ENCODE data around the gene CRYBG1. TPM values are rescaled to one million over a fixed set of nuclear protein-coding genes. Genes with fewer than 3 reads are reported as not detected.
A peak's percentile ranks its signal among the peaks of the same experiment; 100 is the strongest.

The CRYBG1 gene
- total RNA-seq, 1 experiment from 2014 or later: not detected

- in situ Hi-C loops (cut with HindIII; ENCODE audit: low sequenced_read_pairs): no loop called here
- DNase-seq (ENCODE audit: low spot score): peak; percentile 4
Observed at GRCh38 chr6:106609699-106610098, 249.2 kb downstream of the CRYBG1 start.

DNA sequence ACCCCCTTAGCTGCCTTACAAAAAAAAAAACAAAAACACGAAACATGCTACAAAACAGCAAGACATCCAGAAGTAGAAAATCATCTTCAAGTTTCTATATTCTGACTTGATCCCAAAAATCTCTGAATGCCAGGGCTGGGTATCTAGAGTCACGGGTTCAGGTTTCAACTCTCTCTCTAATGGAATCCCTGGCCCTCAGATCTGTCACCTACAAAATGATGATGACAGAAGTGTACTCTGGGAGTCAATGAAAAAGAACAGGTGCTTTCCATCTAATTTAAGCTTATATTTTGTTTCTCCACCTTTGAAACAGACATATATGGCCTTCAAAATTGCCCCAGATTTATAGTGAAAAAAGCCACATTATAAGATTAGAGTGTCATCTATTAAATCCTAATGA is 250.5 kb downstream of the CRYBG1 start:
- in situ Hi-C loops (cut with HindIII; ENCODE audit: low sequenced_read_pairs): no loop called here
- no peak for DNase-seq (ENCODE audit: low spot score)

GRCh38 chr6:106612671-106613416 is 252.3 kb downstream of the CRYBG1 start:
- no peak for DNase-seq (ENCODE audit: low spot score)
- in situ Hi-C loops (cut with HindIII; ENCODE audit: low sequenced_read_pairs): no loop called here

DNA sequence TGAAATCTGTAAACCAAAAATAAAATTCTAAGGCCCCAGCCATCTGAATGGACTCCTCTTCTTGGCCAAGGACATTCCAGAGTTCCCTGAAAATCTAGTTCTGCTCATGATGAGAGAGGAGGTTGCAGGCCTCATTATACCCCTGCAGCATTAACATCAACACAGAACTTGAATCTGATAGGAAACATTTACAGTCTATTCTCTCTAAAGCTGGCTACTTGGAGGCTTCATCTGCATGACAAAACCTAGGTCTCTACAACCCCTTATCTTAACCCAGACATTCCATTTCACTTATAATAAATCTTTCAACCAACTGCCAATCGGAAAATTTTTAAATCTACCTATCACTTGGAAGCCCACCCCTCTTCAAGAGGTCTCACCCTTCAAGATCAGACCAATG is 253.1 kb downstream of the CRYBG1 start:
- DNase-seq (ENCODE audit: low spot score): no peak

GRCh38 chr6:106614166-106614565 is 253.6 kb downstream of the CRYBG1 start:
- DNase-seq (ENCODE audit: low spot score): no peak
- in situ Hi-C loops (cut with HindIII; ENCODE audit: low sequenced_read_pairs): no loop called here

More for the DNA sequence above, 253.1 kb downstream of the CRYBG1 start:
- in situ Hi-C loops (cut with HindIII; ENCODE audit: low sequenced_read_pairs): no loop called here

DNA sequence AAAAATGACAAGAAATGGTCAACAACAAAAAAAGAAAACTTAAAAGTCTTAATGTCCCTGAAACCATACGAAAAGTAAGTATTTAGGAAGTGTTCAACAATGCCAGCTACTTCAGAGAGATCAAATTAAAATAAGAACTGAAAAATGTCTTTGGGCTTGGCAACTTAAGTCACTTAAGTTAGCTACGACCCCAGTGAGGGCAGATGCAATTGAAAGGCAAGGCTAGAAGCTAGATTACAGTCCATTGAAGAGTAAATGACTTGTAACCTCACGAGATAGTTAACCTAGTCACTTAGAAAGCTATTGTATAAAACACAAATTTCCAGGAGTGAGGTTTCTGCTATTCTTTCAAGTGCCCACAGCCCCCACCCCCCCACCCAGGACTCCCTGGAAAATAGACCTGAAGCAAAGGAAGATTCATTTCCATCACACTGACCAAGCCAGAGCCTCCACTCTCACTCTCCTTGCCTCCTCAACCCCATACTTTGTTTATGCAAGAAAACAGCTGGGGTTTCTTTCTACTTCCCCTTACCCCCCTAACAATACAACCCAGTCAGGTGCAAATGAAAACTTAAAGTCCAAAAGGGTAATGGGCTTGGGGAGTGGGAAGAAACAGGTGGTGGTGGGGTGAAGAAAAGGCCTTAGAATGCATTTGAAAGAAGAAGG is 254.2 kb downstream of the CRYBG1 start:
- in situ Hi-C loops (cut with HindIII; ENCODE audit: low sequenced_read_pairs): no loop called here
- no peak for DNase-seq (ENCODE audit: low spot score)

DNA sequence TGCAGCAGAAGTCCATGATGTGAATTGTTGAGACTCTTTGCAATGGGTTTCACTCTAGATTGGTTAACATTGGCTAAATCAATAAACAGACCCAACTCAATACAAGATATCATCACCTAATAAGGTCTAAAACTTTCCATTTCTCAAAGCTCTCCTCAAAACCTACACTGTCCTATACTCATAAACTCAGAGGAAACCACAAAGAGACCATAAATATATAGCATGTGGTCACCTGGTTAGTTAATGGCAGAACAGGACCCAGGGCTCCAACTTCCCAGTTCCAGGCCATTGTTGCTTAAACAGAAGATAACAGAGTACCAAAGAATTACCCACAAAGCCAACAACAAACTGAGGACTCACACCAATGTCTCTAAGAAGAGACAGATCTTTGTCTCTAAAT is 256.8 kb downstream of the CRYBG1 start:
- in situ Hi-C loops (cut with HindIII; ENCODE audit: low sequenced_read_pairs): no loop called here
- DNase-seq (ENCODE audit: low spot score): no peak

- in situ Hi-C loops (cut with HindIII; ENCODE audit: low sequenced_read_pairs): no loop called here
Observed at GRCh38 chr6:106617857-106618256, 257.3 kb downstream of the CRYBG1 start.

DNA sequence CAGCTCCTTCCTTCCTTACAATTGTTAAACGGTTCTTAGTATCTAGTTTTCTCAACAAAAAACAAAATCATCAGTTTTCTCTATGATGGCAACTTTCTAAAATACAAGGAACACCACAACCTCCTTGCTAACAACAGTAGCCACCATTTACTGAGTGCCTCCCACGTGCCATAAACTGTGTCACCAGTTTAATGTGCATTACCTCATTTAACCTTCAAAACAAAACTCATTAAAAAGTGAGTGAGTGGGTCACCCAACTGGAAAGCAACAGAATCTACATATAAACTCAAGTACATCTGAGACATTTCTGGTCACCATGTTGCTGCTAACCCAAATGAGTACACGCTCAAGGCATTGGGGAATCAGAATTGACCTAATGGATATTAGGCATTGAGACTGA is 257.8 kb downstream of the CRYBG1 start:
- in situ Hi-C loops (cut with HindIII; ENCODE audit: low sequenced_read_pairs): no loop called here
- DNase-seq (ENCODE audit: low spot score): no peak

More at GRCh38 chr6:106617857-106618256, 257.3 kb downstream of the CRYBG1 start:
- DNase-seq (ENCODE audit: low spot score): no peak

- in situ Hi-C loops (cut with HindIII; ENCODE audit: low sequenced_read_pairs): no loop called here
- no peak for DNase-seq (ENCODE audit: low spot score)
Observed at GRCh38 chr6:106619223-106619622, 258.7 kb downstream of the CRYBG1 start.

- in situ Hi-C loops (cut with HindIII; ENCODE audit: low sequenced_read_pairs): no loop called here
- no peak for DNase-seq (ENCODE audit: low spot score)
Observed at GRCh38 chr6:106620931-106621672, 260.6 kb downstream of the CRYBG1 start.

Other genes starting within 250 kb of the CRYBG1 start
- gene ATG5, start 35.0 kb upstream of the CRYBG1 start, total RNA-seq (2014; rRNA removed; shearing (Covaris generic)): 38.6 and 40.8 TPM in 2 replicates